ENCODE results near the gene TMEM215.
"Not testable (repeated sequence)": the region's sequence is repeated elsewhere in the genome, so short reads cannot be mapped to it uniquely, and the experiment has no call there.

TMEM215 gene

GRCh38 chr9:32755730-32756129 lies 27.6 kb upstream of the TMEM215 start:
- TF ChIP-seq CTCF (IDR thresholded peaks at IDR 0.05) = no peak
- no peak for DNase-seq (ENCODE audit: low spot score)

GRCh38 chr9:32764139-32764538 lies 19.2 kb upstream of the TMEM215 start:
- H3K4me3 ChIP-seq = no peak overlapping the region
- no peak for TF ChIP-seq CTCF (IDR thresholded peaks at IDR 0.05)
- DNase-seq (ENCODE audit: low spot score) = no peak
- H3K27ac ChIP-seq = no peak overlapping the region

More at GRCh38 chr9:32755730-32756129, 27.6 kb upstream of the TMEM215 start:
- no peak overlapping the region for H3K4me3 ChIP-seq
- no peak overlapping the region for H3K27ac ChIP-seq

- Histone ChIP-seq H3K27ac (no peak overlapping the region), H3K4me3 (no peak overlapping the region)
- DNase-seq (ENCODE audit: low spot score) = no peak
- TF ChIP-seq CTCF (IDR thresholded peaks at IDR 0.05) = no peak
Observed at GRCh38 chr9:32775283-32775682, 8.1 kb upstream of the TMEM215 start.

- DNase-seq (ENCODE audit: low spot score) = no peak
- Histone ChIP-seq H3K4me3 (no peak overlapping the region), H3K27ac (no peak overlapping the region)
- TF ChIP-seq CTCF (IDR thresholded peaks at IDR 0.05) = no peak
Observed at GRCh38 chr9:32776201-32776600, 7.1 kb upstream of the TMEM215 start.

GRCh38 chr9:32782476-32783167 lies 718 bp upstream of the TMEM215 start:
- Histone ChIP-seq H3K27ac (no peak overlapping the region), H3K4me3 (peak overlapping the region; percentile 13)
- no peak for DNase-seq (ENCODE audit: low spot score)

GRCh38 chr9:32787816-32788215 lies 4.5 kb downstream of the TMEM215 start:
- no peak overlapping the region for H3K27ac ChIP-seq
- no peak for DNase-seq (ENCODE audit: low spot score)
- no peak for TF ChIP-seq CTCF (IDR thresholded peaks at IDR 0.05)
- H3K4me3 ChIP-seq = no peak overlapping the region

More at GRCh38 chr9:32782476-32783167, 718 bp upstream of the TMEM215 start:
- no peak for TF ChIP-seq CTCF (IDR thresholded peaks at IDR 0.05)

GRCh38 chr9:32796015-32796414 lies 12.7 kb downstream of the TMEM215 start:
- H3K27ac ChIP-seq; DNase-seq (ENCODE audit: low spot score); H3K4me3 ChIP-seq: not testable (repeated sequence)

Measured in coronary artery (tissue), 2 donors.